Skin epidermis (tissue), 12 donors: ENCODE results near the gene SLC6A2.

Experiments used
- H3K27ac ChIP-seq, 21 experiments: fragments of 200-600 bp; sonication (generic) in 11 of 21; one replicate each; pipeline ENCODE4 v1.5.0; 2020; ENCODE audit warnings: mild to moderate bottlenecking in 3 of 21, inconsistent platforms in 2 of 21, moderate library complexity in 2 of 21
- H3K4me3 ChIP-seq, 7 experiments: fragments of 200-600 bp; sonication (generic) in 2 of 7; one replicate each; pipeline ENCODE4 v1.5.0; 2020; ENCODE audit warnings: inconsistent platforms in 2 of 7, mild to moderate bottlenecking in 2 of 7, moderate library complexity in 1 of 7

Gene SLC6A2

DNA sequence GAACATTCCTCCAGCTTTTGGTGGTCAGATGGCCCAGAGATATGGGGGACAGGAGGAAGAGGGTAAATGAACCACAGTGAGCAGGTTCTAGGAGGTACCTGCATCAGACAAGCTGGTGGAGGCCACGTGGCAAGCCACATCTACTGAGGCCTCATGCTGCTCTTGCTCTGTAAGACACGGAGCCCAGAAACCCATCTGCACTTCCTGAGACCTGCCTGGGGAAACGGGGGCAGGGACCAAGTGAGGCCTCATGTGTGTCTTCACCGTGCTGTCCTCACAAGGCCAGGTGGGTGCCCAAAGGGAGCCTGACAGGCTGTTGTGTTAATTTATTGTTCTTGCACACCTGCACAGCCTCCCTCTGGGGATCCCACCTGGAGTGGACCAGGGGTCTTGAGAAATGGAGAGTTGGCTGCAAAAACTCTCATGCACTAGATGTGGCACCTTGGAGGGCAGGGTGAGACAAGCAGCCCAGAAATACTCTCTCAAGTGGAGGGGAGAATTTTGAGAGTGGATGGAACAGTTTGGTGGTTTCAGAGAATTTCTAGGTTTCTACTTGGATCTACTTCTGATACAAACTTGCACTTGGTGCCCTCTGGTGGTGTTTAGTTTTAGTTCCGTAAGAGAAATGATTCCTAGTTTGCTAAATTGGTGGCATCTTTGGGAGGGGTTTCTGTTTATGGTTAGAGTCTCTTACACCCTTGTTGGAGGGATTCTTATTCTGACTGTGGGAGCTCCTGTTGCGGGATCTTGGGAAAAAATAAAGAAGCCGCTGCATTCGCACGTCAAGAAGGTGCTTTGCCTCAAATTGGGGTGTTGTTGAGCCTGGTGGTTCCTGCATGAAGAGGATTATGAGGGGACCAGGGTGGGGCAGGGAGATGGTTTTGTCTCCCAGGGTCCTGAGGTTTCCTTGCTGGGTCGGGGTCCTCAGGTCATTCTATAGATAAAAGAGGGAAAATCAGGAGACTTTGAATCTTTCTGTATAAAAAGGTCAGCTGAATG, 47.5 kb downstream of the SLC6A2 start:
- H3K27ac ChIP-seq, result no peak overlapping the region
- H3K4me3 ChIP-seq, result no peak overlapping the region

GRCh38 chr16:55706739-55707384, 51.1 kb downstream of the SLC6A2 start:
- no peak overlapping the region for H3K4me3 ChIP-seq
- no peak overlapping the region for H3K27ac ChIP-seq

DNA sequence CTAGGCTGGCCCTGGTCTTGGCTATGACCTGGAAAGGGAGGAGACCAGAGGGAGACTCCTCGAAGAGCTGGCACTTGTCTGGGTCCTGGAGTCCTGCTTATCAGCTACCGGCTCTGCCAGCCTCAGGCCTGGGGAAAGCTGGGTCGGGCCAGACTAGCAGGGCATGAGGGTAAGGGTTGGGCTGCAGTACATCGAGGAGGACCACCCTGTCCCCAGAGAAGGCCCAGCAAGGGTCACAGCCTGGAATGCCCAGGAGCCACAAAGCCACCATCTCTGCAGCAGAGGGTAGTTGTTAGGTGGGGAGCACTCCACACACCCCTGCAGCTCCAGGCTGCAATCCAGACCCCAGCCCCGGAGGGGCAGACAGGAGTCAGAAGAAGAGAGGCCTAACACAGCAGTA, 54.0 kb downstream of the SLC6A2 start:
- H3K27ac ChIP-seq, result no peak overlapping the region
- H3K4me3 ChIP-seq, result no peak overlapping the region

DNA sequence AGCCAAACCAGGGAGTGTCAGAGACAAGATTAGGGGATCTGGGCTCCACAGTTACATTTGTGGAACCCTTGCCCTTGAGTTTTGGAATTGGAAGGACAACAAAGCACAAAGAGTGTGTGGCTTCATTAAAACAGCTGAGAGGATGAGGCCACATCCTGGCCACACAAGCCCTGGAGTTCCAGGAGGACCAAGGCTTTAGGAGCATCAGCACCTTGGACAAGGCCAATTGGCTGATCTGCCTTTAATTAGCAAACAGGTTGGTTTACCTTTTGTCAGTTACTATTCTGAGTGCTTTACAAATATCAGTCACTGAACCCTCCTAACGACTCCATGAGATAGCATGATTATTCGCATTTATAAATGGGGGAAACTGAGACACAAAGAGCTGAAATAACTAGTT, 54.7 kb downstream of the SLC6A2 start:
- no peak overlapping the region for H3K27ac ChIP-seq
- no peak overlapping the region for H3K4me3 ChIP-seq

DNA sequence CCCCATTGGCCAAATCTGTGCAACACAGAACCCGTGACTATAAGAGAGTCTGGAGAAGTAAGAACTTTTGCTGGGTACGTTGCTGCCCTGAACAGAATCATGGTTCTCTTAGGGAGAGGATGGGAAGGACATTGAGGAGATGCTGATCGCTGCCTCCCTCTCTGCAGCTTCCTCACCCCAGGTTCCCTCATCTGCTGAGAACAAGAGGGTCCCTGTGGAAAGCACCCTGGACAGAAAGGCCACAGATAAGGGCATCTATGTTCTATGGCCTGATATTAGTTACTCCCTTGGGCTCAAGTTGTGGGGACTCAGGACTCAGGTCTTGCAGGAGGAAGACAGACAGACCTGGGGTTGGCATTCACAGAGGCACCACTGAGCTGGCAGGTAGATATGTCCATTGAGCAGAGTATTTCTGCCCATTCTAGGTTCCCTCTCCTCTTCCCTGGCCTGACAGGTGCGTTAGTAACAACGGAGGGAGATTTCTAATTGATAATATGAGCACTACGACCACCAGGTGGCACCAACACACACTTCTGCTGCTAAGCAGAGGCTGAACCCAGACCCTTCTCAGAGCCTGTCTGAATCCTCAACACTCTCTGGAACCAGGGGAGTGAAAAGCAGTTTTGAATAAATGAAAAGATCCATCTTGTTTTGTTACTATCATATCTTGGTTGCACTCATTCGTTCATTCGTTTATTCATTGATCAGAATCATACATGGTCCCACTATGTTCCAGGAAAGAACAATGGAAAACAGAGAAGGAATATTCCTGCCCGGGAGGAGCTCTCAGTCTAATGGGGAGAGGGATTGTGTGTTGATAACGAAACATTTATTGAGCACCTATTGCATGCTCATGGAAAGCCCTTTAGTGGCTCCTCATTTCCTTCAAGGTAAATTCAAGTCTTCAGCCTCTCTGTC, 56.4 kb downstream of the SLC6A2 start:
- Histone ChIP-seq H3K27ac (no peak overlapping the region), H3K4me3 (no peak overlapping the region)

DNA sequence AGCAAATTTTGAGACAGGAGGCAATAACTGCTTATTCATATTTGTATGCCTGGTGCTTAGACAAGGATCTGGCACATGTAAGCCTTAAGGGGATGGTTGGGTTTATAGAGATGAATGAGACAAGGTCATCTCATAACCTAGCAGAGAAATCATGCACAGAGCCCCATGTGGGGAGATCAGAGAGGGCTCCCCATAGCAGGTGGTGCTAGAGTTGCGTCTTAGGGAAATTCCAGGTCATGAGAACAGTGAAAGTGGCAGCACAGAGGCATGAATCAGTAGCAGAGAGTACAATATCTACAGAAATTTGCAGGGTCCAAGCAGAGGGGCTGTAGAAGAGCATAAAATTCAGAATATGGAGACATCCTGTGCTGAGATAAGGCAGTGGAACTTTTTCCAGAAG, 57.3 kb downstream of the SLC6A2 start:
- Histone ChIP-seq H3K27ac (no peak overlapping the region), H3K4me3 (no peak overlapping the region)

- Histone ChIP-seq H3K4me3 (no peak overlapping the region), H3K27ac (no peak overlapping the region)
These were observed 61.5 kb downstream of the SLC6A2 start for GRCh38 chr16:55717326-55717725.

GRCh38 chr16:55725055-55725777, 69.4 kb downstream of the SLC6A2 start:
- no peak overlapping the region for H3K27ac ChIP-seq

GRCh38 chr16:55728797-55729196, 73.0 kb downstream of the SLC6A2 start:
- Histone ChIP-seq H3K4me3 (no peak overlapping the region), H3K27ac (no peak overlapping the region)

More at GRCh38 chr16:55725055-55725777, 69.4 kb downstream of the SLC6A2 start:
- H3K4me3 ChIP-seq, result no peak overlapping the region

- Histone ChIP-seq H3K4me3 (no peak overlapping the region), H3K27ac (no peak overlapping the region)
These were observed 74.3 kb downstream of the SLC6A2 start for GRCh38 chr16:55730115-55730514.

GRCh38 chr16:55732496-55732895, 76.7 kb downstream of the SLC6A2 start:
- H3K27ac ChIP-seq, result no peak overlapping the region
- H3K4me3 ChIP-seq, result no peak overlapping the region

DNA sequence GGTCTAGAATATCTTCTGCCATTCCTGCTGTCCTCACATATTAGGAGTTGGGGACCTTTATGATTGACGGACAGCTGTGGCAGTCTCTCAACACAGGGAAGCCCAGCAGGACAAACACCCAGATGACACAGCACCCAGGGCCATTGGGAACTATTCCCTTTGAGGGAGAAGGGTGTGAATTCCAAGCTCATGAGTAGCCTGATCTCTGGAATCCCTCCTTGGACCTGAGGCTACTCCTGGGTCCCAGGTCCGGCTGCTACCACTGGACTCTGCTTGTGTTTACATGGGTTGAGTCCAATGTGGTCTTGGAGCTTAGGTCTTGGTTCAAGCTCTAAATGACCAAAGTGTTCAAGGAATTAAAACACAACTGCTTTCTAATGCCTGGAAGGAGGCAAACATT, 78.9 kb downstream of the SLC6A2 start:
- Histone ChIP-seq H3K27ac (no peak overlapping the region), H3K4me3 (no peak overlapping the region)

DNA sequence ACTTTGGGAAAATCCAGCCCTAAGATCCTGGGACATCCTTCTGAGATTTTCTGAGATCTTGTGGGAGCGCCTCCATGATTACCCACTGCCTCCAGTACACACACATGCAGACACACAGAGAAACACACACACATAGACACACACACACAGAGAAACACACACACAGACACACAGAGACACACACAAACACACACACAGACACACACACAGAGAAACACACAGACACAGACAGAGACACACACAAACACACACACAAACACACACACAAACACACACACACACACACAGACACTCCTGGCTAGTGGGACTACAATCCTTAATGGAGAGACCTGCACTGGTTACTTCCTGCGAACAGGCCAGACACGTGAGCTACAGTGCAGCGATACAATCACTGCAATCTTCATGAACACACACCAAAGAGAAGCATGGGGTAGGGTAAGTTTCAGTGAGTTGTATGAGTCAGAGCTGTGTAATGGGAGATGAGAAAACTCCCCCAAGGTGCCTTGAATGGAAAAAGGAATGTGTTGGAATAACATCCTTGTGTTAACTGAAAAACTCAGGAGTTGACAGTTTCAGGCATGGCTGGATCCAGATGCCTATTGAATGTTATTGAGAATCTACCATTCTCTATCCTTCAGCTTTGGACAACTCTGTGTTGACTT, 79.5 kb downstream of the SLC6A2 start:
- Histone ChIP-seq H3K4me3 (no peak overlapping the region), H3K27ac (no peak overlapping the region)

DNA sequence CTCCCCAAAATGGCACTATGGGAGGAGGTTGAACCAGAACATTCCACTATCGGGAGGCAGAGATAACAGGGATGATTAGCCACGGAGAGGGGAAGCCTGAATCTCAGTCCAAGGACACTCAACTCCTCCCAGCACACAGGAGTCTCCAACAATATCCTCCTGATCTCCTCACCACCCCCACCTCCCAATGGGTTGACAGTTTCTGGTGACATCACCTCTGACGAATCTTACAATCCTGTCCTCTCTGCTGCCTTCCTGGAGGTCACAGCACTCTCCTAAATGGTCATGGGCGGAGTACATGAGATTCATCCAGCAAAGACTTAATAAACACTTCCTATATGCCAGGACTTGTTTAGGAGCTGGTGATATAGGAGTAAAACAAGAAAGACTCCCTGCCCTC, 80.9 kb downstream of the SLC6A2 start:
- Histone ChIP-seq H3K4me3 (no peak overlapping the region), H3K27ac (no peak overlapping the region)

- H3K27ac ChIP-seq, result no peak overlapping the region
- no peak overlapping the region for H3K4me3 ChIP-seq
These were observed 81.5 kb downstream of the SLC6A2 start for GRCh38 chr16:55737318-55737717.

DNA sequence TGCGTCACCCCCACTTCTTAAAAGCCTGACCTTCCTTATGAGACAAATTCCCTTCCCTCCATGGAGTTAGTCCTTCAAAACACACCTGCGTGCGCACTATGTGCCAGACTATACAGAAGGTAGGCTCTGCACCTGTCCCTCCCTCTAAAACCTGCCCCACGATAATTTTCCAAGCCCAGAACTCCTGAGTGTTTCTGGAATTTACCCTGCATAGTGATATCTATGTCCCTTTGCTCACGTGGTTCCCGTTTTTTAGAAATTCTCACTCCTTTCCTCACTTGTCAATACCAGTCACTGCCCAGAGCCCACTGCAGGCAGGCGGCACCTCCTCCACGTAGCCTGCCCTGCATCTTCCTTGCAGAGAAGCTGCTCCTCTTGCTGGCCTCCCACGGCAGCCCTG, 82.2 kb downstream of the SLC6A2 start:
- no peak overlapping the region for H3K4me3 ChIP-seq
- no peak overlapping the region for H3K27ac ChIP-seq

DNA sequence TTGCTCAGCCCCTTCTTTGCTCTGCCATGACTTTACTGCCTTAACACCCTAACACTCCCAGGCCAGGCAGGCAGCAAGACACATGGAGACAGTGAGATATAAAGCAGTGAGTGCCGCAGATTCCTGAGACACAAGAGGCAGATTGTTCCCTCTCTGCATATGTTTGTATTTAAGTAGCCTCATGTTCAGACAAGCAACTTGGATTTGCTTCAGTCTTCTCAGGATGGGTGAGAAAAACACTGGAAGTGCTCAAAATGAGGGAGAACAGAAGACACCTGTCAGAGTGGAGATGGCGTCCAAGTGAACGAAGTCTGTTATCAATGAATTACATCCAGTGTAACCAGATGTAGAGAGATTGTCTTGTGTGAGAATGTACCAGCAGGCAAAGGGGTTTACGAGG, 90.3 kb downstream of the SLC6A2 start:
- H3K27ac ChIP-seq, result no peak overlapping the region

GRCh38 chr16:55747785-55748184, 92.0 kb downstream of the SLC6A2 start:
- Histone ChIP-seq H3K27ac (no peak overlapping the region), H3K4me3 (no peak overlapping the region)

More for the DNA sequence above, 90.3 kb downstream of the SLC6A2 start:
- H3K4me3 ChIP-seq, result no peak overlapping the region
